Measurements from ENCODE around the gene FAM221B.

Gene FAM221B

DNA sequence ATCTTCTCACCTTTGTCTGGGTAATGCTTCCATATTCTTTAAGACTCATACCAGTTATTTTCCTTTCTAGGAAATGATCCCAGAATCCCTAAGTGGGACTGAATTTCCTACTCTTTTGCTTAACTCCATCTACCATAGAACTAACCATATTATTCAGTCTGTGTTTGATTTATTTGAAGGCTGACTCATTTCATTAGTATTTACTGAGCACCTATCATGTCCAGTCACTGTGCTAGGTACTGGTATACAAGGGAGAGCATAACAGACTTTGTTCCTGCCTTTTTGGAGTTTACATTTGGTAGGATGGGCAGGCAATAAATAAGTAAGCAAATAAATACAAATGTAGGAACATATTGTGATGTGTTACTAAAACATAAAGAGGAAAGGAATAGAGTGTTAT is 32.8 kb downstream of the FAM221B start:
- H3K4me3 ChIP-seq (ENCODE audit: low read depth in 1 of 5, low read length in 5 of 5) = no peak overlapping the region

GRCh38 chr9:35793461-35793860 is 35.1 kb downstream of the FAM221B start:
- H3K27me3 ChIP-seq (ENCODE audit: control insufficient read depth in 5 of 5, insufficient read depth in 4 of 5, low read length in 5 of 5) = no peaks in the 10 kb centered on the region
- H3K9ac ChIP-seq (ENCODE audit: low read length in 5 of 5) = peak overlapping the region in 3 of 5 donors; percentile 33 to 54 (median 48)
- no peaks in the 10 kb centered on the region for H3K9me3 ChIP-seq (ENCODE audit: control insufficient read depth in 5 of 5, low read length in 5 of 5)
- peak overlapping the region in 3 of 5 donors; percentile 10 to 41 (median 27) for H3K4me3 ChIP-seq (ENCODE audit: low read depth in 1 of 5, low read length in 5 of 5)
- H3K36me3 ChIP-seq (ENCODE audit: control insufficient read depth in 5 of 5, insufficient read depth in 5 of 5, low read length in 5 of 5) = no peaks in the 10 kb centered on the region
- H3K4me1 ChIP-seq (ENCODE audit: control insufficient read depth in 5 of 5, insufficient read depth in 5 of 5, low read length in 5 of 5) = peaks cover 0 to 44% (median 41%) of the 10 kb centered on the region in 5 donors
- H3K27ac ChIP-seq (ENCODE audit: low read depth, low read length) = no peak overlapping the region

More for the DNA sequence above, 32.8 kb downstream of the FAM221B start:
- no peaks in the 10 kb centered on the region for H3K9me3 ChIP-seq (ENCODE audit: control insufficient read depth in 5 of 5, low read length in 5 of 5)
- no peaks in the 10 kb centered on the region for H3K27me3 ChIP-seq (ENCODE audit: control insufficient read depth in 5 of 5, insufficient read depth in 4 of 5, low read length in 5 of 5)
- no peak overlapping the region for H3K9ac ChIP-seq (ENCODE audit: low read length in 5 of 5)
- peaks cover 0 to 12% (median 9%) of the 10 kb centered on the region in 5 donors for H3K36me3 ChIP-seq (ENCODE audit: control insufficient read depth in 5 of 5, insufficient read depth in 5 of 5, low read length in 5 of 5)
- H3K4me1 ChIP-seq (ENCODE audit: control insufficient read depth in 5 of 5, insufficient read depth in 5 of 5, low read length in 5 of 5) = peaks cover 0 to 39% (median 35%) of the 10 kb centered on the region in 5 donors
- no peak overlapping the region for H3K27ac ChIP-seq (ENCODE audit: low read depth, low read length)

GRCh38 chr9:35792826-35793225 is 35.7 kb downstream of the FAM221B start:
- no peaks in the 10 kb centered on the region for H3K9me3 ChIP-seq (ENCODE audit: control insufficient read depth in 5 of 5, low read length in 5 of 5)
- no peak overlapping the region for H3K27ac ChIP-seq (ENCODE audit: low read depth, low read length)
- peaks cover 0 to 44% (median 41%) of the 10 kb centered on the region in 5 donors for H3K4me1 ChIP-seq (ENCODE audit: control insufficient read depth in 5 of 5, insufficient read depth in 5 of 5, low read length in 5 of 5)
- H3K9ac ChIP-seq (ENCODE audit: low read length in 5 of 5) = peak overlapping the region in 3 of 5 donors; percentile 5 to 65 (median 33)
- H3K4me3 ChIP-seq (ENCODE audit: low read depth in 1 of 5, low read length in 5 of 5) = peak overlapping the region; percentile 10 to 51 (median 39)
- no peaks in the 10 kb centered on the region for H3K27me3 ChIP-seq (ENCODE audit: control insufficient read depth in 5 of 5, insufficient read depth in 4 of 5, low read length in 5 of 5)
- H3K36me3 ChIP-seq (ENCODE audit: control insufficient read depth in 5 of 5, insufficient read depth in 5 of 5, low read length in 5 of 5) = no peaks in the 10 kb centered on the region

DNA sequence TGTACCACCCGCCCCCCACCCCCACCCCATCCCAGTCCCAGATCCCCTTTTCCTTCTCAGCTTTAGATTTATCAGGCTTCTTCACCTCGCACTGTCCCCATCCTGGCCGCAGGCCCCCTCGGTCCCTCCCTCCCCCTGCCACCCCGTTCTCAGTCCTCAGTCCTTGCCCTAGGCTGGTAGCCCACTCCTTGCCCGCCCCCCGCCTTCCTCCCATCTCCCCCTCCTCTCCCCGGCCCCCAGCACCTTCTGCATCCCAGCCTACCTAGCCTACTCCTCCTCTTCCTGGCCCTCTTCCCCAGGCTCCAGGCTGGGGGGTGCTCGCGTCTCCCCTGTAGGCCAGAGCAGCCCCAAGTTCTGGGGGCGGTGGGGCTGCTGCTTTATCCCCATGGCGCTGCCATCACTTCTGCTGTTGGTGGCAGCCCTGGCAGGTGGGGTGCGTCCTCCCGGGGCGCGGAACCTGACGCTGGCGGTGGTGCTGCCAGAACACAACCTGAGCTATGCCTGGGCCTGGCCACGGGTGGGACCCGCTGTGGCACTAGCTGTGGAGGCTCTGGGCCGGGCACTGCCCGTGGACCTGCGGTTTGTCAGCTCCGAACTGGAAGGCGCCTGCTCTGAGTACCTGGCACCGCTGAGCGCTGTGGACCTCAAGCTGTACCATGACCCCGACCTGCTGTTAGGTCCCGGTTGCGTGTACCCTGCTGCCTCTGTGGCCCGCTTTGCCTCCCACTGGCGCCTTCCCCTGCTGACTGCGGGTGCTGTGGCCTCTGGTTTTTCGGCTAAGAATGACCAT is 36.3 kb downstream of the FAM221B start:
- no peaks in the 10 kb centered on the region for H3K9me3 ChIP-seq (ENCODE audit: control insufficient read depth in 5 of 5, low read length in 5 of 5)
- peak overlapping the region in 3 of 5 donors; percentile 5 to 65 (median 57) for H3K9ac ChIP-seq (ENCODE audit: low read length in 5 of 5)
- H3K36me3 ChIP-seq (ENCODE audit: control insufficient read depth in 5 of 5, insufficient read depth in 5 of 5, low read length in 5 of 5) = no peaks in the 10 kb centered on the region
- H3K27me3 ChIP-seq (ENCODE audit: control insufficient read depth in 5 of 5, insufficient read depth in 4 of 5, low read length in 5 of 5) = no peaks in the 10 kb centered on the region
- H3K4me1 ChIP-seq (ENCODE audit: control insufficient read depth in 5 of 5, insufficient read depth in 5 of 5, low read length in 5 of 5) = peaks cover 0 to 44% (median 41%) of the 10 kb centered on the region in 5 donors
- H3K27ac ChIP-seq (ENCODE audit: low read depth, low read length) = no peak overlapping the region
- H3K4me3 ChIP-seq (ENCODE audit: low read depth in 1 of 5, low read length in 5 of 5) = peak overlapping the region in 4 of 5 donors; percentile 39 to 69 (median 56)

DNA sequence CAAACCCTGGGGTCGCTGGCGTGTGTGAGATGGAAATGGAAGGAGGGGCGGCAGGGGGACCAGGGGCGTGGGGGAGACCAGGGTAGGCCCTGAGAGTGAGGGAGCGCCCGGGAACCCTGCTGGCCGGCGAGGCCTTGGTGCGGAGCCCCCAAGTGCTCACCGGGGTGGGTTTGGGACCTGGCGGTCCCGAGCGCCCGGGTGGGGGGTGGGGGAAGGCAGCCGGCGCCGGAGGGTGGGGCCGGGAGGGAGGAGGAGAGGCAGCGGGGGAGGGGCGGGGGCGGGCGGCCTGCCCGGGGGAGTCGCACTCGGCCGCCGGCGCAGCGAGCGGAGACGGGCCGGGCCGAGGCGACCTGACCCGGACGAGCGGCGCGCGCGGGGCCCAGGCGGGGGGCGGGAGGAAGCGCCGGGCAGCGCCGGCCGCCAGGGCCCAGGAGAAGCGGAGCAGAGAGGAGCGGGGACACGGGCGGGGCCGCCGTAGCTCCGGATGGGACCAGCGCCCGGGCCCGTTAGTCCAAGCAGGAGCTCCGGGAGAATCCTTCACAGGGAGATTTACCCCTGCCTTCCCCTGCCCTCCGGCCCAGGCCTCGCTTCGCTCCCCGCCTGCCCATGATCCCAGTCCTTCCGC is 37.1 kb downstream of the FAM221B start, which contains the start of gene NPR2:
Gene NPR2, plus strand, starts transcription at position 295 of the 625 bp plus-strand sequence. CDS start 818 bp downstream, outside the sequence.
- peak within 1 kb of the TSS; percentile 61 to 69 (median 62) for H3K4me3 ChIP-seq (ENCODE audit: low read depth in 1 of 5, low read length in 5 of 5)
- H3K27me3 ChIP-seq (ENCODE audit: control insufficient read depth in 5 of 5, insufficient read depth in 4 of 5, low read length in 5 of 5) = no peaks in the 10 kb centered on the region
- H3K9me3 ChIP-seq (ENCODE audit: control insufficient read depth in 5 of 5, low read length in 5 of 5) = no peaks in the 10 kb centered on the region
- H3K9ac ChIP-seq (ENCODE audit: low read length in 5 of 5) = peak within 1 kb of the TSS in 4 of 5 donors; percentile 57 to 80 (median 73)
- H3K4me1 ChIP-seq (ENCODE audit: control insufficient read depth in 5 of 5, insufficient read depth in 5 of 5, low read length in 5 of 5) = peaks cover 0 to 44% (median 41%) of the 10 kb centered on the region in 5 donors
- no peaks in the 10 kb centered on the region for H3K36me3 ChIP-seq (ENCODE audit: control insufficient read depth in 5 of 5, insufficient read depth in 5 of 5, low read length in 5 of 5)
- H3K27ac ChIP-seq (ENCODE audit: low read depth, low read length) = peak within 1 kb of the TSS; percentile 69

- peak overlapping the region; percentile 69 for H3K27ac ChIP-seq (ENCODE audit: low read depth, low read length)
- peak overlapping the region in 3 of 5 donors; percentile 2 to 37 (median 35) for H3K9ac ChIP-seq (ENCODE audit: low read length in 5 of 5)
These were observed 37.9 kb downstream of the FAM221B start for GRCh38 chr9:35790385-35791296.

GRCh38 chr9:35790025-35790384 is 38.5 kb downstream of the FAM221B start:
- Histone ChIP-seq H3K9me3 (ENCODE audit: control insufficient read depth in 5 of 5, low read length in 5 of 5) (no peaks in the 10 kb centered on the region), H3K9ac (ENCODE audit: low read length in 5 of 5) (no peak overlapping the region), H3K27me3 (ENCODE audit: control insufficient read depth in 5 of 5, insufficient read depth in 4 of 5, low read length in 5 of 5) (no peaks in the 10 kb centered on the region), H3K4me3 (ENCODE audit: low read depth in 1 of 5, low read length in 5 of 5) (no peak overlapping the region), H3K4me1 (ENCODE audit: control insufficient read depth in 5 of 5, insufficient read depth in 5 of 5, low read length in 5 of 5) (peaks cover 0 to 40% (median 38%) of the 10 kb centered on the region in 5 donors), H3K27ac (ENCODE audit: low read depth, low read length) (no peak overlapping the region), H3K36me3 (ENCODE audit: control insufficient read depth in 5 of 5, insufficient read depth in 5 of 5, low read length in 5 of 5) (no peaks in the 10 kb centered on the region)

More at GRCh38 chr9:35790385-35791296, 37.9 kb downstream of the FAM221B start:
- H3K4me3 ChIP-seq (ENCODE audit: low read depth in 1 of 5, low read length in 5 of 5) = peak overlapping the region; percentile 11 to 61 (median 47)
- peaks cover 0 to 44% (median 41%) of the 10 kb centered on the region in 5 donors for H3K4me1 ChIP-seq (ENCODE audit: control insufficient read depth in 5 of 5, insufficient read depth in 5 of 5, low read length in 5 of 5)
- no peaks in the 10 kb centered on the region for H3K9me3 ChIP-seq (ENCODE audit: control insufficient read depth in 5 of 5, low read length in 5 of 5)
- no peaks in the 10 kb centered on the region for H3K27me3 ChIP-seq (ENCODE audit: control insufficient read depth in 5 of 5, insufficient read depth in 4 of 5, low read length in 5 of 5)
- H3K36me3 ChIP-seq (ENCODE audit: control insufficient read depth in 5 of 5, insufficient read depth in 5 of 5, low read length in 5 of 5) = no peaks in the 10 kb centered on the region

- H3K9ac ChIP-seq (ENCODE audit: low read length in 5 of 5) = no peak overlapping the region
- no peak overlapping the region for H3K4me3 ChIP-seq (ENCODE audit: low read depth in 1 of 5, low read length in 5 of 5)
- H3K4me1 ChIP-seq (ENCODE audit: control insufficient read depth in 5 of 5, insufficient read depth in 5 of 5, low read length in 5 of 5) = peaks cover 0 to 35% (median 34%) of the 10 kb centered on the region in 5 donors
- H3K27me3 ChIP-seq (ENCODE audit: control insufficient read depth in 5 of 5, insufficient read depth in 4 of 5, low read length in 5 of 5) = no peaks in the 10 kb centered on the region
- H3K9me3 ChIP-seq (ENCODE audit: control insufficient read depth in 5 of 5, low read length in 5 of 5) = no peaks in the 10 kb centered on the region
- H3K36me3 ChIP-seq (ENCODE audit: control insufficient read depth in 5 of 5, insufficient read depth in 5 of 5, low read length in 5 of 5) = no peaks in the 10 kb centered on the region
- no peak overlapping the region for H3K27ac ChIP-seq (ENCODE audit: low read depth, low read length)
These were observed 39.0 kb downstream of the FAM221B start for GRCh38 chr9:35789541-35789940.

DNA sequence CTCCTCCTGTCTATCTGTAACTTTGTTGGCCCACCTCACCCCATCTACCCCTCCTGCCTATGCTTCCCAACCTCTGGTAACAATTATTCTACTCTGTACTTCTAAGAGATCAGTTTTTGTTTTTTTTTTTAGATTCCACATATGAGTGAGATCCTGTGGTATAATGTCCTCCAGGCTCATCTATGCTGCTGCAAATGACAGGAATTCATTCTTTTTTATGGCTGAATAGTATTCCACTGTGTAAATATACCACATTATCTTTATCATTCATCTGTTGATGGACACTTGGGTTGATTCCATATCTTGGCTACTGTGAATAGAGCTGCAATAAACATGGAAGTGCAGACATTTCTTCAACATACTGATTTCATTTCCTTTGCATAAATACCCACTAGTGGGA is 45.1 kb downstream of the FAM221B start:
- H3K36me3 ChIP-seq (ENCODE audit: control insufficient read depth in 5 of 5, insufficient read depth in 5 of 5, low read length in 5 of 5) = no peaks in the 10 kb centered on the region
- H3K27ac ChIP-seq (ENCODE audit: low read depth, low read length) = no peak overlapping the region
- H3K4me1 ChIP-seq (ENCODE audit: control insufficient read depth in 5 of 5, insufficient read depth in 5 of 5, low read length in 5 of 5) = no peaks in the 10 kb centered on the region
- H3K9me3 ChIP-seq (ENCODE audit: control insufficient read depth in 5 of 5, low read length in 5 of 5) = no peaks in the 10 kb centered on the region
- H3K9ac ChIP-seq (ENCODE audit: low read length in 5 of 5) = no peak overlapping the region
- no peaks in the 10 kb centered on the region for H3K27me3 ChIP-seq (ENCODE audit: control insufficient read depth in 5 of 5, insufficient read depth in 4 of 5, low read length in 5 of 5)
- no peak overlapping the region for H3K4me3 ChIP-seq (ENCODE audit: low read depth in 1 of 5, low read length in 5 of 5)
